ENCODE results near the gene BACE1. TPM values are rescaled to one million over a fixed set of nuclear protein-coding genes. Genes with fewer than 3 reads are reported as not detected.
"Not testable (repeated sequence)": the region's sequence is repeated elsewhere in the genome, so short reads cannot be mapped to it uniquely, and the experiment has no call there.

The BACE1 gene
- total RNA-seq, 1 donor from 2014 or later: 8.2 TPM

GRCh38 chr11:117273550-117274289 is 42.3 kb downstream of the BACE1 start:
- H3K27ac ChIP-seq: no peak overlapping the region

GRCh38 chr11:117272175-117272574 is 43.9 kb downstream of the BACE1 start:
- DNase-seq (ENCODE audit: low spot score); H3K9me3 ChIP-seq (ENCODE audit: low read depth); H2AFZ ChIP-seq (replicated peaks); H3K27me3 Mint-ChIP-seq (ENCODE audit: insufficient read depth, low read depth); H3K4me3 ChIP-seq; H3K9me3 Mint-ChIP-seq; H3K27me3 ChIP-seq; H3K9ac ChIP-seq; H3K79me2 ChIP-seq (ENCODE audit: low read depth); H3K27ac ChIP-seq; H3K4me3 Mint-ChIP-seq; H3K36me3 ChIP-seq; H3F3A ChIP-seq (ENCODE audit: low read depth); H3K4me1 ChIP-seq; H3K27ac Mint-ChIP-seq; H3K4me1 Mint-ChIP-seq; H4K20me1 ChIP-seq (ENCODE audit: low read depth); H3K4me2 ChIP-seq: not testable (repeated sequence)
- peaks cover 24% of the 10 kb centered on the region for H3K36me3 Mint-ChIP-seq

More at GRCh38 chr11:117273550-117274289, 42.3 kb downstream of the BACE1 start:
- Histone ChIP-seq H3K4me1 (peaks cover 3% of the 10 kb centered on the region), H3K4me3 (no peak overlapping the region), H3K9me3 (ENCODE audit: low read depth) (no peaks in the 10 kb centered on the region), H3K4me2 (no peak overlapping the region), H3K27me3 (no peaks in the 10 kb centered on the region), H4K20me1 (ENCODE audit: low read depth) (peaks cover 7% of the 10 kb centered on the region), H3K79me2 (ENCODE audit: low read depth) (no peaks in the 10 kb centered on the region), H2AFZ (replicated peaks) (no peak overlapping the region), H3F3A (ENCODE audit: low read depth) (peaks cover 3% of the 10 kb centered on the region), H3K9ac (no peak overlapping the region), H3K36me3 (no peaks in the 10 kb centered on the region)
- Mint-ChIP-seq H3K27me3 (ENCODE audit: insufficient read depth, low read depth) (no peaks in the 10 kb centered on the region), H3K4me1 (peaks cover 3% of the 10 kb centered on the region), H3K9me3 (peaks cover 2% of the 10 kb centered on the region), H3K4me3 (no peak overlapping the region), H3K36me3 (peaks cover 23% of the 10 kb centered on the region), H3K27ac (no peak overlapping the region)
- TF ChIP-seq EZH2 (IDR thresholded peaks at IDR 0.05) (no peak), CTCF (IDR thresholded peaks at IDR 0.05) (no peak), EZH2phosphoT487 (IDR thresholded peaks at IDR 0.05) (no peak)
- DNase-seq (ENCODE audit: low spot score): no peak

- TF ChIP-seq CTCF (IDR thresholded peaks at IDR 0.05) (no peak), EZH2phosphoT487 (IDR thresholded peaks at IDR 0.05) (no peak), EZH2 (IDR thresholded peaks at IDR 0.05) (no peak)
- H3K27ac ChIP-seq: no peak overlapping the region
- DNase-seq (ENCODE audit: low spot score): no peak
- Mint-ChIP-seq H3K4me1 (no peaks in the 10 kb centered on the region), H3K9me3 (peaks cover 2% of the 10 kb centered on the region), H3K4me3 (no peak overlapping the region), H3K27me3 (ENCODE audit: insufficient read depth, low read depth) (peaks cover 2% of the 10 kb centered on the region), H3K36me3 (peaks cover 27% of the 10 kb centered on the region), H3K27ac (peak overlapping the region; percentile 7)
- no peak overlapping the region for H3K4me3 ChIP-seq
- no peak overlapping the region for H2AFZ ChIP-seq (replicated peaks)
- no peaks in the 10 kb centered on the region for H3K9me3 ChIP-seq (ENCODE audit: low read depth)
- H3F3A ChIP-seq (ENCODE audit: low read depth): peaks cover 3% of the 10 kb centered on the region
- H3K4me2 ChIP-seq: no peak overlapping the region
- no peak overlapping the region for H3K9ac ChIP-seq
- no peaks in the 10 kb centered on the region for H3K27me3 ChIP-seq
- no peaks in the 10 kb centered on the region for H3K4me1 ChIP-seq
- H3K79me2 ChIP-seq (ENCODE audit: low read depth): no peaks in the 10 kb centered on the region
- H3K36me3 ChIP-seq: no peaks in the 10 kb centered on the region
- H4K20me1 ChIP-seq (ENCODE audit: low read depth): peaks cover 7% of the 10 kb centered on the region
These were observed 44.8 kb downstream of the BACE1 start for GRCh38 chr11:117271208-117271607.

- Mint-ChIP-seq H3K36me3 (peaks cover 29% of the 10 kb centered on the region), H3K27me3 (ENCODE audit: insufficient read depth, low read depth) (peaks cover 2% of the 10 kb centered on the region), H3K27ac (no peak overlapping the region), H3K9me3 (peaks cover 2% of the 10 kb centered on the region), H3K4me3 (no peak overlapping the region), H3K4me1 (no peaks in the 10 kb centered on the region)
- H3F3A ChIP-seq (ENCODE audit: low read depth): no peaks in the 10 kb centered on the region
- TF ChIP-seq CTCF (IDR thresholded peaks at IDR 0.05): no peak
- no peak for TF ChIP-seq EZH2phosphoT487 (IDR thresholded peaks at IDR 0.05)
- no peak for TF ChIP-seq EZH2 (IDR thresholded peaks at IDR 0.05)
- H3K27me3 ChIP-seq: no peaks in the 10 kb centered on the region
- no peaks in the 10 kb centered on the region for H3K79me2 ChIP-seq (ENCODE audit: low read depth)
- H3K36me3 ChIP-seq: no peaks in the 10 kb centered on the region
- no peaks in the 10 kb centered on the region for H3K9me3 ChIP-seq (ENCODE audit: low read depth)
- no peaks in the 10 kb centered on the region for H3K4me1 ChIP-seq
- H3K4me3 ChIP-seq: no peak overlapping the region
- no peak overlapping the region for H3K9ac ChIP-seq
- no peak overlapping the region for H2AFZ ChIP-seq (replicated peaks)
- no peak for DNase-seq (ENCODE audit: low spot score)
- H3K27ac ChIP-seq: no peak overlapping the region
- H3K4me2 ChIP-seq: no peak overlapping the region
- H4K20me1 ChIP-seq (ENCODE audit: low read depth): peaks cover 7% of the 10 kb centered on the region
These were observed 46.2 kb downstream of the BACE1 start for GRCh38 chr11:117269856-117270255.

All from neural progenitor cell (in vitro differentiated cells).